ENCODE results near the gene SLX9.

The SLX9 gene, protein sequence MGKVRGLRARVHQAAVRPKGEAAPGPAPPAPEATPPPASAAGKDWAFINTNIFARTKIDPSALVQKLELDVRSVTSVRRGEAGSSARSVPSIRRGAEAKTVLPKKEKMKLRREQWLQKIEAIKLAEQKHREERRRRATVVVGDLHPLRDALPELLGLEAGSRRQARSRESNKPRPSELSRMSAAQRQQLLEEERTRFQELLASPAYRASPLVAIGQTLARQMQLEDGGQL

DNA sequence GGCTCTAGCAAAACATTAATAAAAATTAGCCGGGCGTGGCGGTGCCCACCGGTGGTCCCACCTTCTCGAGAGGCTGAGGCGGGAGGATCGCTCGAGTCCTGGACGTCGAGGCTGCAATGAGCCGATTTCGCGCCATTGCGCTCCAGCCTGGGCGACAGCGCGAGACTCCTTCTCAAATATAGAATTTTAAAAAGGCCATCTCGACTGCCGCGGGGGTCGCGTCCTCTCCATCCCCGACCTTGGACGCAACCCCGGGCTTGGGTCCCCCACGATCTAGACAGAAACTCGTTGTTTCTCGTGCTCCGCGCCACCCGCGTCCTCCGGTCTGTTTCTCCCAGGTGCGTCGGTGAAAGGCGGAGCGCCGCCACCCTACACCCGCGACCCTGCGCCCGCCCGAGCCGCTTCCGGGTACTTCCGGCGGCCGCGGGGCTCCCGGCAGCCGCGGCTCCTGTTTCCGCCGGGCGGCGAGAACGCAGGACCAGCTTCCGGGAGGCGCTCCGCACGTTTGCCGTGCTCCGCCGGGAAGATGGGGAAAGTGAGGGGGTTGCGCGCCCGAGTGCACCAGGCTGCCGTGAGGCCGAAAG is at the start of gene SLX9:
Gene SLX9, plus strand, starts transcription at position 498 of the 584 bp plus-strand sequence. Its CDS starts 29 bp downstream, at position 527.
- in situ Hi-C loops (cut with MboI; ENCODE audit: low sequenced_read_pairs), result no loop called here

DNA sequence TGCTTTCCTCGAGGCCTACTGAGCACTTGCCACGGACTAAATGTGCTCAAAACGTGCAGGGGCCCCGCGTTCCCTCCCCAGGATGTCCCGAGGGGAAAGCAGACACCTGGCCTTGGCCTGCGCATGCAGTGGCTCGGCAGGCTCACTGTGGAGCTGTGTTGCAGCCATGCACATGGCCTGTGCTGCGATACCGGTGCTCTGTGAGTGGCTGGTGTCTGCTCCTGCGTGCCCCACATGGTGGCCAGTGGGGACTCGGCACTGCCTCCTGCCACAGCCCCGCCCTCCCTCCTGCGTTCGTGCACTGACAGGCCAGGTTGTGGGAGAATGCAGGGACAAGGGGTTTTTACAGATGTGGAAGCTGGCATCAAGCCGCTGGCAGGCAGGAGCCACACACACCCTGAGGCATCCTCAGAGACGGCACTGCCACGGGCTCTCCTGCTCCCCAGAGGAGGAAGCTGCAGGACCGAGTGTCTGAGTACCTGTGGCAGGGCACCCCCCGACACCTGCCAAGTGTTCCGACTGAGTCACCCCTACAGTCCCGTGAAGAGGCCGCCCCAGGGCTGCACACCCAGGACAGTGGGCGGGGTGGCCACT is 49.4 kb upstream of the SLX9 start:
- in situ Hi-C loops (cut with MboI; ENCODE audit: low sequenced_read_pairs), result no loop called here

DNA sequence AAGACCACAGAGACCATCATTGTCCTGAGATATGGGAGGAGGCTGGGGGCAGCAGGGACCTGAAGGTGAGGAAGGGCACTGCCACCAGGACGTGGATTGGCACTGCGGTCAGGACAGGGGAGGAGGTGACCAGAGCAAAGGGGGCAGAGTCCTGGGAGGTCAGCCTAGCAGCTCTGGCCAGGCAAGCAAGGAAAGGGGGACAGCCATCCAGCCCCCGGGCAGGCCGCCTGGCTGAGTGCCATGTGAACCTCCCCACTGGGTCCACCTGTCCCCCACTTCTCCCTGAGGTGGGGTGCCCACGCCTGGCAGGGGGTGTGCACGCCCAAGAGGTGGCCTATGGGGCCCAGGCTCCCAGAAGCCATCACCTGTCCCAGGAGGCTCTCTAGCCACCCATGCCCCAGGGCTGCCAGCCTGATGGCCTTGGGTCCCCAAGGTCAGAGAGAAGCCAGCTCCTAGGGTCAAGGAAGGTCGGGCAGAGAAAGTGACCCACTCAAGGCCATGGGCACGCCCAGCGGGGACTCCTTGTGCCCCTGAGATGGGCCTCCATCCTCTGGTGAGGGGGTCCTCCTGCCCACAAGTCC is 48.8 kb upstream of the SLX9 start:
- in situ Hi-C loops (cut with MboI; ENCODE audit: low sequenced_read_pairs), result no loop called here

DNA sequence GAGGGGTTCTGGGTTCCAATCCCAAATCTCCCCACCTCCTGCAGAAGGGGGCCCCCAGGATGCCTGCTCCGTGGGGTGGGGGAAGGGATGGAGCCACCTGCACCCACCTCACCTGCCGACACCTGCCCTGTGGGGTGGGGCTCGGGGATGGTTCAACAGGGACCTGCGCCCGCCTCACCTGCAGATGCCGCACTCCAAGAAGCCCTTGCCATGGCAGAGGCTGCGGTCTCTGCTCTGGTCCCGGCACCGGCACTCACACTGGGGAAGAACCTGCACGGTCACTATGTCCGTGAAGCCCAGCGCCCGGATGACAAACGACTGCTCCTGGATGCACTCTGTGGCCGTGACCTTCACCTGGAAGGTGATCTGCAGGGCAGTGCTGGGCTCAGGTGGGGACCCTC is 48.2 kb upstream of the SLX9 start:
- in situ Hi-C loops (cut with MboI; ENCODE audit: low sequenced_read_pairs), result no loop called here

DNA sequence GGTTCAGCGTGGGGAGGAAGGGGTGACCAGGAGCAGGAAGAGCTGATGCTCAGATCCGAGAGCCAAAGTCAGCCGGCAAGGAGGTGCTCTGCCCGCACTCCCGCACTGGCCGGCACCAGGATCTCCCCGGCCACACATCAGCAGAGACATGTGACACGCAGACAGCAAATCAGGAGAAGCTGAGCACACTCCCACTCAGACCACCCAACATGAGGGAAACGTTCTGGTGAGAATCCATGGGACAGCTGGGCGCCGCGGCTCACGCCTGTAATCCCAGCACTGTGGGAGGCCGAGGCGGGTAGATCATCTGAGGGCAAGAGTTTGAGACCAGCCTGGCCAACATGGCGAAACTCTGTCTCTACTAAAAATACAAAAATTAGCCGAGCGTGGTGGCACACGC is 47.7 kb upstream of the SLX9 start:
- in situ Hi-C loops (cut with MboI; ENCODE audit: low sequenced_read_pairs), result no loop called here

DNA sequence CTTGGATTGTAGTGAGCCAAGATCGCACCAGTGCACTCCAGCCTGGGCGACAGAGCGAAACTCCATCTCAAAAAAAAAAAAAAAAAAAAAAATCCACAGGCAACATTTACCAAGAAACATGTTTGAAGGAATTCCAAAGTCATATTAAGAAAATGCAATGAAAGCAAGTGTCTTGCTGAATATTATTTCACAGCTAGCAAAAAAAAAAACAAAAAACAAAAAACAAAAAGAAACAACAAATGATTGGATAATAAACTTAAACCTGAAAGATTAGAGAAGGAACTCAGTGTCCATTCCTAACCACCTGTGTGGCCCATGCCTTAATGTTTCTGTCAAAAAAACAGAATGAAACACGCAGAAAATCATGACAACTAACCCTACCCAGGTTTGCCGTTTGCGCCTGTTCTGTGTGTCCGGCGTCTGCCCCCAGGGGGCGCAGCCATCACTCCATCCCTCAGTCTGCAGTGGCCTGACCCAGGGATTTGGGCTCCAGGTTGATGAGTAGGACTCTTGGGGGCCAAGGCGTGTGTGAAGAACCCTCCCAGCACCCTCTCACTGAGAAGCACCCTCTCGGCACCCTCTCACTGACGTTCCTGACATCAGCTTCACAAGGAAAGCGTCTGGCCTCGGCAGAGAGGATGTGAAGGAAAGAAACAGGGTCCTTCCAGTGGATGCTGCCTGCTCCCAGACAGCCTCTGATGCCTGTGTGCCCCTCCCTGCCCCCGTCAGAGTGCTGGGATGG is 47.1 kb upstream of the SLX9 start:
- in situ Hi-C loops (cut with MboI; ENCODE audit: low sequenced_read_pairs), result no loop called here

DNA sequence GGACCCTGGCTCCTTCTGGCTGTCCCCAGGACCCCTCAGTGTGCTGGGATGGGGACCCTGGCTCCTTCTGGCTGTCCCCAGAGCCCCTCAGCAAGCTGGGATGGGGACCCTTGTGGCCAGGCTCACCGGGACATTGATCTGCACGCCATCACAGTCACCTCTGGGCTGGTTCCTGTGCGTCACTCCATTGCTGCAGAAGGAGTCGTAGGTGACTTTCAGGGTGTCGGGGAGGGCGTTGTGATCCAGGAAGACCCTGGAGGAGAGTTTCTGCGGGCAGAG is 46.6 kb upstream of the SLX9 start:
- in situ Hi-C loops (cut with MboI; ENCODE audit: low sequenced_read_pairs), result no loop called here

DNA sequence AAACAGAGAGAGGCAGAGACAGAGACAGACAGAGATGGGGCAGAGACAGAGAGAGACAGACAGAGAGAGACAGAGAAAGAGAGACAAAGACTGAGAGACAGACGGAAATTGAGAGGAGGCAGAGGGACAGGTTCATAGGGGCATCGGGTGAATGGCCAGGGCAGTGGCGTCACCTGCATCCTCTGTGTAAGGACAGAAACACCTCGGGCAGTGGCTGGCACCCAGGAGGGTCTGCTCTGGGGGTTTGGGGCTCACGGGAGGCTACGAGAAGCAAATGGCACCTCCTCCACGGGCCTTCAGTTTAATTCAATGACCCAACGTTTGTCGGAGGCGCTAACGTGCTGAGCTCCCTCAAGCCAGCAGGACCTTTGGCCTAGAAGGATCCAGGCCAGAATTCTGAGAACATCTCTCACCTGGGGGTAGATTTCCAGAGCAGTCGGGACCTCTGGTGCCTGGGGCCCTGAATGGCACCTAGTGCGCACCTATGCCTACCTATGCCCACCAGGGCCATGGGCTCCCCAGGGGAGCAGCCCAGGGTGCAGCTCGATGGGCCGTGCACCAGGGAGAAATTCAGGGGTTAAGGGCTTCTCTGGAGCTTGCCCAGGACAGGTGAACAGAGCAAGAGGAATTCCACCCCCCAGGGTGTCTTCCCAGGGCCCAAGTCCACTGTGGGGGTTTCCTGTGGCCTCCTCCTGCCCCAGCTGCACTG is 45.7 kb upstream of the SLX9 start:
- in situ Hi-C loops (cut with MboI; ENCODE audit: low sequenced_read_pairs), result no loop called here

DNA sequence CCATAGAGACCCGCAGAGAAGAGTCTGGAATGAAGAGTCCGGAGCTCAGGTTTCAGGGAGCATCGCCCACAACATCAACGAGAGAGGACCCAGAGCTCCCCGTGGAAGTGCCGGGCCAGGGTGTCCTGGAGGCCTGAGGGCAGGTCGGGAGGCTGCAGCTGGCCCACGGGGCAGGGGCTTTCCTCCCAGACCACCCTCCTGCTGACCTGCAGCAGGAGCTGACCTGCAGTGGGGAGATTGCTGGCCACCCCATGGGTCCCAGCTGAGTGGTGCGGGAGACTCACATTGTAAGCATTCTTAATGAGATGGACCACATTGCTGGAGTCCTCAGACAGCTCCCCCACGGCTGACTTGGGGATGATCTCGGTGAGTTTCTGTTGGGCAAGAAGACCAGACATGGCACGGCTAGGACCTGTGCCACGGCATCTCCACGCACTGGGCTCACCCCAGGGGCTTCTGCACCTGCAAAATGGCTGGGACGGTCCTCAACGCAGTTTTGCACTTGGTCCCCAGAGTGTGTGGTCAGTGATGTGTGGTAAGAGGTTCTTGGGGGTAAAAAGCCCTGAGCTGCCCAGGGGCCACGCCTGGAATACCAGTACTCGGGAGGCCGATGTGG is 45.0 kb upstream of the SLX9 start:
- in situ Hi-C loops (cut with MboI; ENCODE audit: low sequenced_read_pairs), result no loop called here

DNA sequence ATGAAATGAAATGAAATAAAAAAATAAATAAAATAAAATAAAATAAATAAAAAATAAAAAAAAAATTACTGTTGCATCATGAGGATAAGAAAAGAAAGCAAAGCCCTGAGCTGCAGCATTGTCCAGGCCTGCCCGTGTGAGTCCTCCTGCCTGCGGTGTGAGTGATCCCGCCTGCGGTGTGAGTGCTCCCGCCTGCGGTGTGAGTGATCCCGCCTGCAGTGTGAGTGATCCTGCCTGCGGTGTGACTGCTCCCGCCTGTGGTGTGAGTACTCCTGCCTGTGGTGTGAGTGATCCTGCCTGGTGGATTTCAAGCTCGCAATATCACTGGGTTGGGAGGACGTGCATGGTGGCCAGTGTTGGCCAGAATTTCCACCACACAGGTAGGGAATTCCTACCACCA is 44.0 kb upstream of the SLX9 start:
- in situ Hi-C loops (cut with MboI; ENCODE audit: low sequenced_read_pairs), result no loop called here

DNA sequence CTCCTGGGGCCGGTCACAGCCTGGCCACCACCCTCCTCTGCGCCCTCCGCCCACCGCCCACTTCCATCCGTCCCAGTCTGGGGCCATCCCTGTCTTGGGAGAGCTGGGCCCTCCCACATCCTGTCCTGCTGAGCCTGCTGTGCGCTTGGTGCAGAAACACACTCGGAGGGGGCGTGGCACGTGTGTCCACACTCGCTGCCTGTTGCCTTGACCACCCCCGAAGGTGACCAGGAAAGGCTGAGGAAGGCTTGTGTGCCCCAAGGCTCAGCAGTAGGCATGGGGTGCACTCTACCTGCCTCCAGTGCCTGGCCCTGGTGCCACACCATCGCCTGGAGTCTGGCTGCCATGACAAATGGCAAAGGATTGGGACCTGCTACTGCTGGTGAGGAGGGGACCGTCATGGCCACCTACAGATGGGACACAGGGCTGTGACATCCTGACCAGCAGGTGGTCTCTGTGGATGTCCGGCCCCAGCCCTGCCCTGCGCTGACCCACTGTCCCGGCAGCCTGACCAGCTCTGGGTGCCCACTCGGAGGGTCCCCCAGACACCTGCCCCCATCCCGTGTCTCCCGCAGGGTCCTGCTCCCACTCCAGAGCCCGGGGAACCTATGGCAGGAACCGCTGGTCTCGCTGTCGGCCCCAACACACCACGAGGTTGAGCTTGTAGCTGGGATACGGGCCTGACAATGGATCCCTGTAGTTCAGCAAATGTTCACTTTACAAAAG is 43.1 kb upstream of the SLX9 start:
- in situ Hi-C loops (cut with MboI; ENCODE audit: low sequenced_read_pairs), result no loop called here

DNA sequence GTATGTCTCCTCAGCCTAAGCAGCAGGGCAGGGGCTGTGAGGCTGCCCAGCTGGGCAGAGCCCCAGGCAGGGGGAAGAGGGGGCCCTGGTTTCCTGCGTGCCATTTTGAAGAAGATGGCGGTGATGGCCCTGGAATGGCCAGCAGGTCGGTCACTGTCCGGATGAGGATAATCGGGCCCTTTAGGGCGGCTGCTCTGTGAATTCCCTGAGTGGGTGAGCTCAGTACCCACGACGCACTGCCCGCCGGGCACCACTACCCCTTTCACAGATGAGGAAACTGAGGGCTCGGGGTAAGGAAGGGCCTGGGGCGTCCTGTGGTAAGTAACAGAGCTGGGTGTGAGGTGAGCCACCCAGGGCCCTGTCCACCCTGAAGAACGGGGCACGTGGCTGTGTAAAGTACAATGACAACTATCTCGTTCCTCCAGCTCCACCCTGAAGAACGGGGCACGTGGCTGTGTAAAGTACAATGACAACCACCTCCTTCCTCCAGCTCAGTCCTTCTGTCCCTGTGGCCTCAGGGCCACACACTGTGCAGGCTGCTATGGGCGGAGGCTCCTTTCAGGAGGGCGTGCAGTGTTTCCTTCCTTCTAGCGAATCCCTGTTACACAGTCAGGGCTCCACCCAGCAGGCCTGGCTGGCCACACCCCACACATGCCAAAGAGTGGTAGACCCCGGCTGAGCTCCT is 42.4 kb upstream of the SLX9 start:
- in situ Hi-C loops (cut with MboI; ENCODE audit: low sequenced_read_pairs), result no loop called here

DNA sequence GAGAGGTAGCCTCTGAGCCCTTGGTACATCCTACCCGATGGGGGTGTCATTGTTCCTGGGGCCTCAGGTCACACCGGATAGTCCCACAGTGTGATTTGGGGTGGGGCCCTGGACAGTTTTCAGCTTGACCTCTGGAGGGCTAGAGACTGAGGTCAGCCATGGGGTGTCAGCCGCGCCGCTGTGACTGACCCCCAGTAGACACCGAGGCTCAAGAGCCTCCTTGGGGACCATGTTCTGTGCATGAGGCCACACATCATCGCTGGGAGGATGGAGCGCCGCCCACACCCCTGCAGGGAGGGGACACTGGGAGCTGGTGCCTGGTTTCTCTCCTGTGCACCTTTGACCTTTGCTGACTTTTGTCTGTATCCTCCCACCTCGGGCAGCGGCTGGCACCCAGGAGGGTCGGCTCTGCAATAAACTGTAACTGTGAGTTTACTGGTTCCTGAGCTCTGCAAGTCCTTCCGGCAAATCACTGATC is 41.8 kb upstream of the SLX9 start:
- in situ Hi-C loops (cut with MboI; ENCODE audit: low sequenced_read_pairs), result no loop called here

DNA sequence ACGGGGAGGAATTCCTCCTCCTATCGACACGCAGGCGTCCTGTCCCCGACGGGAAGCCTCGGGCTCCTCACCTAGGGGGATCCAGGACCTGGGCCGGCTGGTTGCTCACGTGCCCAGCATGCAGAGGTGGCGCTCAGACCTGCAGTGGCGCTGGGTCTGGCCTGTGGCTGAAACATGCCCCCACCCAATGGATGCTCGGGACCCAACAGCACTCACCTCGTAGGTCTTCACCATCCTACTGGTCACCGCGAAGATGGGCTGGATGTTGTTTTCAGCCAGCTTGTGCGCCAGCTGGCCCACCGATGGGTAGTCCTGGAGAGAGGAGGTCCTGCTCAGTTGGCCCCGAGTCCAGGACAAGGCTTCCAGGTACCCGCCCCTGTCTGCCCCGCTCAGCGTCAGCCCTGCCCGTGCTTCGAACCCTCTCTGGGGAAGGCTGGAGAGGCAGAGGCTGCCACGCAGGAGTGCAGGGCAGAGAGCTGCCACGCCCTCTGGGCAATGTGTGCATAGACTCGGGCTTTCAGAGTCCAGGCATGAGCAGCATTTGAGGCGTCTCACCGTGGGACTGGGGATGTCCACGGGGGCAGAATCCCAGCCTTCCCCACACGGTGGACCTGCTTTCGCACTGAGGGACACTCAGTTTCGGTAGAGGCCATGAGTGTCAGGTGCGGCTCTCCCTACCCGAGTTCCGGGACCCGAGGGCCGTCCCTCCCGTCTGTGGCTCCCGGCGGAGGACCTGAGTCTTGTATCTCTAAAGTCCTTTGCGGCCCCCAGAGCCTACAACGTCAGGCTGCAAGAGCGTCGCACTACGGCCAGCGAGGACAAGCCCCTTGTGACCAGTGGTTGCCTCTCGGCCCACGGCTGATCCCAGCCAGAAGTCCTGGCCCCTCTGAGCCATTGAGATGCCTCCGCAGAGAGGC is 40.7 kb upstream of the SLX9 start:
- in situ Hi-C loops (cut with MboI; ENCODE audit: low sequenced_read_pairs), result no loop called here

DNA sequence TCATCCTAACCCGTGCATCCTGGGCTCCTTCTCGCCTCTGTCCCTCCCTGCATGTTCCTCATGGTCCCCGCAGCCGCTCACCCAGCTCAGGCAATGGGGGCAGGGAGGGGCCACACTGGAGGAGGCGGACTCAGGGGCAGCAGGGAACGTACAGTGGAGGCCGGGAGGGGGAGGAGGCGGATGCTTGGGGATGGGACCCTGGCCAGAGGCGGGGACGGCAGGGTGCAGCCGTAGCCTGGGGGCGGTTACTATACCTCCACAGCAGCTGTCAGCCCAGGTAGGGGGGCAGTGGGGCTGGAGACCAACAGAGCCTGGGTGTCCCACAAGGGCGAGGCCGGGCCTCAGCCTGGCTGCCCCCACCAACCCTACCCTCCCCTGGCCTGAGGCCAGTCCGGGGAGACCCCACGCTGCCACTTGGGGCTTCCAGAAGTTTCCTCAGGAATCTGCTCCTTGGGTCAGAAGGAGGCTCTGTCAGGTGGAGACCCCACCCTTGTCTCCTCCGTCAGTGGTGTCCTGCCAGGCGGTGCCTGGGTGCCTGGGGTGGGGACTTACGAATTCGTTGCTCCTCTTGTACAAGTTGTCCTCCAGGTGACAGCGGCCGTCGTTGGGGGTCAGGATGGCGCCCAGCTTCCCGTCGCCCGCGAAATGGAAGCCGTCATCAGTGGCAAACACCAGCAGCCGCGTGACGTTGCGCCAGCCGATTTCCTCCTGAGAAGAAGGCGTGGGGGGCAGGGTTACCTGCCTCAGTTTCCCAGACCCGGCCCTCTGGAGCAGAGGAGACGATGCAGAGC is 39.9 kb upstream of the SLX9 start:
- in situ Hi-C loops (cut with MboI; ENCODE audit: low sequenced_read_pairs), result no loop called here

DNA sequence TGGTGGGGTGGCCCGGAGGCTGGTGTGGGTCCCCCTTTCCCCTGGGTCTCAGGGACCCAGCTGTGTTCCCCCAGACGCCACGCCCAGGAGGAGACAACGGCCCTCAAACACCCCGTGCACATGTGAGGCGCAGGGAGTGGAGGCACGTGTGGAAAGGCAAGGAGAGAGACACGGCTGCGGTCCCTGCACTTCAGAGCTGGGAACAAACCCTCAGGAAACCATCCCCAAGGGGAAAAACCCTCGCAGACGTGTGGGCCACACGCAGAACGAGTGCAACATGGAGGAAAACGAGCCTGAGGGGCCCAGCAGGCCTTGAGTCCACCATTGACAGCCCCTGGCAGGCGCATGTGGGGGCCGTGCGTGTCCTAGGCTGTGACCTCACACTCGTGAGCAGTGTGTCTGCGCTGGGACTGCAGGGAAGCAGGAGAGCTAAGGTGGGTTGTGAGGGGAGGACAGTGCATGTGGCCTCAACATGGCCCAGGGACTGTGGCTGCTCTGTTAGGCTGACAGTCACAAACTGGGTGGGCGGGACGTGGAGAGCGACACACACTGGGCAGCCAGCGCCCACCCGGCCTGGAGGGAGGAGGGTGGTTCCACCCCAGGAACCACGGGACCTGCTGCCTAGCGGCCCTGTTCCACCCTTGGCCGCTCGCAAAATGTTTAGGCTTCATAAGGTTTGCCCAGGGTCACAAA is 39.1 kb upstream of the SLX9 start:
- in situ Hi-C loops (cut with MboI; ENCODE audit: low sequenced_read_pairs), result no loop called here

All from hTERT RPE-1 (cell line).